Measurements from ENCODE around the gene SNX15.

The SNX15 gene

DNA sequence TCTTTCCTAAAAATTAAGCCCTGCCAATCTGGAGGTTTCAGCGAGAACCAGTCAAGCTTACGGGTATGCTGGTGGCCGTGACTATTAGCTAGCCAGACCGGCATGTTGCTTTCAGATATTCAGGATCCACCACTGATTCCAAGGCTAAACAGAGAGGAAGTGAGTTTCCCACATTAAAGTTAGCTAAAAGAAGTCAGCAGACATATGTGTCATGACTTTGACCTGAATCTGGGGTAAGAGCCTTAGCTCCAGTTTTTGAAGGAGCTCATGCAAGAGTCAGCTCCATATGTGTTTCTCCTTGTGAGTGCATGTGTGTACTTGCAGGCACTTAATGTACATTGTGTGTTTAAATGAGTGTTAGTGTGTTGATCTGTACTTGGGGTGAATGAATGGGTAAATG is 58.2 kb downstream of the SNX15 start:
- DNase-seq (ENCODE audit: low spot score): no peak

GRCh38 chr11:65086809-65087208 is 59.6 kb downstream of the SNX15 start:
- DNase-seq (ENCODE audit: low spot score): no peak

- DNase-seq (ENCODE audit: low spot score): no peak
Observed at GRCh38 chr11:65087216-65087615, 60.0 kb downstream of the SNX15 start.

- DNase-seq (ENCODE audit: low spot score): no peak
Observed at GRCh38 chr11:65087827-65088226, 60.6 kb downstream of the SNX15 start.

DNA sequence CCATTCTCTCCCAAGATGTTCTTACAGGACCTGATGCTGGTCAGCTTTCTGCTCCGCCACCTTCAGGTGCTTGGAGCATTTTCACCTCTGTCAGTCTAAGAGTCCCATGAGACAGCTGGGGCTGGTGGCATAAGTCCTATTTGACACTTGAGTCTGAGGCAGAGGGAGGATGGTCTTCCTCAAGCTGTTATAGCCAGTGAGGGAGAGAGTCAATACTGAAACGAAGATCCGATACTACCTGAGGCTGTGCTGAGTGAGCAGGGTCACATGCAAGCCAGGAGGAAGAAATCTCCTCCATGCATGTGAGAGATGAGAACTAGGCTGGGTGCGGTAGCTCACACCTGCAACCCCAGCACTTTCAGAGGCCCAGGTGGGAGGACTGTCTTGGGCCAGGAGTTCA is 62.4 kb downstream of the SNX15 start:
- no peak for DNase-seq (ENCODE audit: low spot score)
